Astrocyte (in vitro differentiated cells and primary cell): ENCODE data around the gene ITPK1. TPM values are rescaled to one million over a fixed set of nuclear protein-coding genes. Genes with fewer than 3 reads are reported as not detected.
A peak's percentile ranks its signal among the peaks of the same experiment; 100 is the strongest.

Experiments used
- DNase-seq: peaks from one replicate; pipeline ENCODE4 v3.0.0-alpha.2; 2010; ENCODE audit warnings: low read depth
- FAIRE-seq: peaks from 2 replicates; lab custom pipeline; 2011; peaks lifted over from hg19 to GRCh38; lab: Jason Lieb, UNC
- H2AFZ ChIP-seq: 2 replicates; pipeline ENCODE4 v1.6.0; 2012; ENCODE audit warnings: low read depth, low read length, inconsistent platforms
- H3K27ac ChIP-seq: 2 replicates; pipeline ENCODE4 v1.5.1; 2011; ENCODE audit warnings: low read depth, low read length, inconsistent platforms
- H3K27me3 ChIP-seq: 2 replicates; pipeline ENCODE4 v1.6.0; 2011; ENCODE audit warnings: low read length, inconsistent platforms; ENCODE audit not compliant: insufficient read depth
- H3K36me3 ChIP-seq: 2 replicates; pipeline ENCODE4 v1.5.1; 2011; ENCODE audit warnings: low read length, inconsistent platforms; ENCODE audit not compliant: insufficient read depth
- H3K4me1 ChIP-seq: 2 replicates; pipeline ENCODE4 v1.5.1; 2011; ENCODE audit warnings: low read length, inconsistent platforms; ENCODE audit not compliant: insufficient read depth
- H3K4me2 ChIP-seq: 2 replicates; pipeline ENCODE4 v1.6.0; 2012; ENCODE audit warnings: low read length, inconsistent platforms
- H3K4me3 ChIP-seq: 2 replicates; pipeline ENCODE4 v1.5.1; 2011; ENCODE audit warnings: low read depth, mild to moderate bottlenecking, low read length, inconsistent platforms; ENCODE audit not compliant: insufficient read depth
- H3K79me2 ChIP-seq: 2 replicates; pipeline ENCODE4 v1.6.0; 2012; ENCODE audit warnings: mild to moderate bottlenecking, low read length, inconsistent platforms; ENCODE audit not compliant: insufficient read depth
- H3K9ac ChIP-seq: 2 replicates; pipeline ENCODE4 v1.6.0; 2012; ENCODE audit warnings: mild to moderate bottlenecking, low read length, inconsistent platforms
- H3K9me3 ChIP-seq: 2 replicates; pipeline ENCODE4 v1.5.1; 2012; ENCODE audit warnings: low read depth, mild to moderate bottlenecking, low read length, inconsistent platforms; ENCODE audit not compliant: insufficient read depth
- H4K20me1 ChIP-seq: 2 replicates; pipeline ENCODE4 v1.6.0; 2012; ENCODE audit warnings: low read length, inconsistent platforms; ENCODE audit not compliant: insufficient read depth
- H3K27ac Mint-ChIP-seq: one replicate; pipeline ENCODE4 v1.8.0; 2021; ENCODE audit warnings: mild to moderate bottlenecking, mixed read lengths; ENCODE audit not compliant: unreplicated experiment
- H3K27me3 Mint-ChIP-seq: one replicate; pipeline ENCODE4 v1.8.0; 2021; ENCODE audit warnings: low read depth, mixed read lengths; ENCODE audit not compliant: unreplicated experiment
- H3K36me3 Mint-ChIP-seq: one replicate; pipeline ENCODE4 v1.8.0; 2021; ENCODE audit warnings: low read depth, mixed read lengths; ENCODE audit not compliant: unreplicated experiment
- H3K4me1 Mint-ChIP-seq: one replicate; pipeline ENCODE4 v1.8.0; 2021; ENCODE audit warnings: low read depth, mixed read lengths; ENCODE audit not compliant: unreplicated experiment
- H3K4me3 Mint-ChIP-seq: one replicate; pipeline ENCODE4 v1.8.0; 2021; ENCODE audit warnings: mild to moderate bottlenecking, moderate library complexity, mixed read lengths; ENCODE audit not compliant: unreplicated experiment
- H3K9me3 Mint-ChIP-seq: one replicate; pipeline ENCODE4 v1.8.0; 2021; ENCODE audit warnings: mild to moderate bottlenecking, mixed read lengths; ENCODE audit not compliant: unreplicated experiment
- EZH2 ChIP-seq: IDR thresholded peaks from 2 replicates; pipeline ENCODE4 v1.6.1; 2012; ENCODE audit warnings: mild to moderate bottlenecking, low read length, inconsistent platforms; ENCODE audit not compliant: insufficient read depth
- total RNA-seq: library from RNA; stranded (reverse); gene quantifications from 2 replicates; pipeline ENCODE4 v1.2.1, GENCODE V29; 2021
- TF ChIP-seq, protein P1 (sequence below): IDR thresholded peaks from 2 replicates; pipeline ENCODE4 v1.5.1; 2011; ENCODE audit warnings: low read depth, mild to moderate bottlenecking, inconsistent platforms, low read length, moderate library complexity; ENCODE audit not compliant: insufficient read depth

The ITPK1 gene
- total RNA-seq, 1 donor from 2014 or later: 13.0 TPM

DNA sequence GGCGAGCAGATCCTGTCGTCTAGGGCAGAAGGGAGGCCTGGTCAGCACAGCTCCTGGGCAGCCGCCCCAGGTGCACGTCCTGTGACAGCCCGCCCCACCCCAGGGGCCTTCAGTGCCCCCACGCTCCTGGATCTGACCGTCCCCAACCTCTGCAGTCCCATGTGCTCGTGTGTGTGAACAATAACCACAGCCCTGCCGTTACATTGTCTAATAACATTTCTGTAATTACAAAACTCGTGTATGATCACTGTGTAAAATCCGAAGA, 153.0 kb downstream of the ITPK1 start:
- Mint-ChIP-seq H3K4me1 (no peaks in the 10 kb centered on the region), H3K27ac (no peak overlapping the region), H3K4me3 (no peak overlapping the region), H3K9me3 (peaks cover 9% of the 10 kb centered on the region), H3K27me3 (peaks cover 10% of the 10 kb centered on the region), H3K36me3 (no peaks in the 10 kb centered on the region)
- H3K27ac ChIP-seq: no peak overlapping the region
- DNase-seq (no peak), FAIRE-seq (no peak)
- H3K9me3 ChIP-seq: no peaks in the 10 kb centered on the region
- H3K4me2 ChIP-seq: no peak overlapping the region
- no peak overlapping the region for H2AFZ ChIP-seq
- no peak overlapping the region for H3K4me3 ChIP-seq
- no peak overlapping the region for H3K9ac ChIP-seq
- no peaks in the 10 kb centered on the region for H3K27me3 ChIP-seq
- peaks cover 26% of the 10 kb centered on the region for H3K4me1 ChIP-seq
- no peaks in the 10 kb centered on the region for H3K79me2 ChIP-seq
- no peak for TF ChIP-seq EZH2
- TF ChIP-seq, protein P1, sequence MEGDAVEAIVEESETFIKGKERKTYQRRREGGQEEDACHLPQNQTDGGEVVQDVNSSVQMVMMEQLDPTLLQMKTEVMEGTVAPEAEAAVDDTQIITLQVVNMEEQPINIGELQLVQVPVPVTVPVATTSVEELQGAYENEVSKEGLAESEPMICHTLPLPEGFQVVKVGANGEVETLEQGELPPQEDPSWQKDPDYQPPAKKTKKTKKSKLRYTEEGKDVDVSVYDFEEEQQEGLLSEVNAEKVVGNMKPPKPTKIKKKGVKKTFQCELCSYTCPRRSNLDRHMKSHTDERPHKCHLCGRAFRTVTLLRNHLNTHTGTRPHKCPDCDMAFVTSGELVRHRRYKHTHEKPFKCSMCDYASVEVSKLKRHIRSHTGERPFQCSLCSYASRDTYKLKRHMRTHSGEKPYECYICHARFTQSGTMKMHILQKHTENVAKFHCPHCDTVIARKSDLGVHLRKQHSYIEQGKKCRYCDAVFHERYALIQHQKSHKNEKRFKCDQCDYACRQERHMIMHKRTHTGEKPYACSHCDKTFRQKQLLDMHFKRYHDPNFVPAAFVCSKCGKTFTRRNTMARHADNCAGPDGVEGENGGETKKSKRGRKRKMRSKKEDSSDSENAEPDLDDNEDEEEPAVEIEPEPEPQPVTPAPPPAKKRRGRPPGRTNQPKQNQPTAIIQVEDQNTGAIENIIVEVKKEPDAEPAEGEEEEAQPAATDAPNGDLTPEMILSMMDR: no peak
- H3K36me3 ChIP-seq: no peaks in the 10 kb centered on the region
- H4K20me1 ChIP-seq: no peaks in the 10 kb centered on the region

DNA sequence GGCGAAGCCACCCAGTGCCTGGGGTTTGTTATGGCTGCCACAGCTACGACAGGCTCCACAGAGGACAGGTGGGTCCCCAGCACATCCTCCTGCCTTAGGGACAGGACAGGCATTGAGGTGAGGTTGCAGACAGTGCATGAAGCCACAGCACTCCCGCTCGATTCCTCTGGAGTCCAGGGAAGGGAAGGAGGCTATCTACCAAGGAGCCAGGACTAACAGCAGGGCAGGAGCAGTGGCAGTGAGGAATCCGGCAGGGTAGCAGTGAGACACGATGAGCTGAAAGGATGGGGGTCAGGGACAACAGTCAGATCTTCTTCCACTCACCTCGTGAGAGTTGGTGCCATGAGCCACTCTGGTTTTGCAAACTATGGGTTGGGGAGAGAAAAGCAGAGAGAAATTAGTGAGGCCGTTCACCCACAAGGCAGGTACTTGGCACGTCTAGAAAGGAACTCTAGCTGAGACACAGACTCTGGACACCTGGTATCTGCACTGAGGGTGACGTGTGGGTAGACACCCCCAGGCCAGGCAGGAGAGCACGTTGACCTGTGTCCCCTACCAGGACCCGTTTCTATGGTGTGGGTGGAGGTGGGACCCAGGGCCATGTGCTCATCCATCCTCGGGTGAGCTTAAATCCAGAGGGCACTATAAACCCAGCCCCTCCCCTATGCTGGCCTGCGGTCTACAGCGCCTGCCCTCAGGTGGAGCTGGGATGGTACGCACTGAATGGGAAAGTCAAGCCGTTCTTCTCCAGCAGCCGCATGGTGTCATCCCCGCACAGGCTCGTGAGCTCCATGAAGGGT, 153.5 kb downstream of the ITPK1 start:
- Mint-ChIP-seq H3K4me3 (no peak overlapping the region), H3K9me3 (peaks cover 7% of the 10 kb centered on the region), H3K4me1 (no peaks in the 10 kb centered on the region), H3K27me3 (peaks cover 12% of the 10 kb centered on the region), H3K27ac (no peak overlapping the region), H3K36me3 (no peaks in the 10 kb centered on the region)
- H3K79me2 ChIP-seq: no peaks in the 10 kb centered on the region
- H3K4me1 ChIP-seq: peaks cover 26% of the 10 kb centered on the region
- no peaks in the 10 kb centered on the region for H4K20me1 ChIP-seq
- H3K27ac ChIP-seq: no peak overlapping the region
- H3K9me3 ChIP-seq: no peaks in the 10 kb centered on the region
- FAIRE-seq (no peak), DNase-seq (no peak)
- H3K4me2 ChIP-seq: no peak overlapping the region
- H3K27me3 ChIP-seq: no peaks in the 10 kb centered on the region
- H3K36me3 ChIP-seq: no peaks in the 10 kb centered on the region
- H3K4me3 ChIP-seq: no peak overlapping the region
- no peak overlapping the region for H3K9ac ChIP-seq
- TF ChIP-seq, protein P1: no peak
- no peak for TF ChIP-seq EZH2
- no peak overlapping the region for H2AFZ ChIP-seq

DNA sequence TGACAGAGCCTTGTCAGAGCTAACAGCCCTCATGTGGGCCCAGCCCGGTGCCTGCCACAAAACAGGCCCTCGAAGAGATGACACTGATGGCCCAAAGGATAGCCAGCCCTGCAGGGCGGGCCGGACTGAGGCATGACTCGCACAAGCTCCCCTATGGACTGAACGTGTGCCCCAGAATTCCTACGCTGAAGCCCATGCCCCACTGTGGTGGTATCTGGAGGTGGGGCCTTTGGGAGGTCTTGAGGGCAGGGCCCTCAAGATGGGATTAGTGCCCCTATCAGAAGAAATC, 154.2 kb downstream of the ITPK1 start:
- Histone ChIP-seq H3K4me1 (peaks cover 26% of the 10 kb centered on the region), H3K4me3 (no peak overlapping the region), H3K4me2 (peak overlapping the region; percentile 39), H3K9ac (no peak overlapping the region), H3K36me3 (no peaks in the 10 kb centered on the region), H4K20me1 (no peaks in the 10 kb centered on the region), H3K27ac (no peak overlapping the region), H3K9me3 (no peaks in the 10 kb centered on the region), H2AFZ (no peak overlapping the region), H3K79me2 (no peaks in the 10 kb centered on the region), H3K27me3 (no peaks in the 10 kb centered on the region)
- no peak for DNase-seq
- no peak overlapping the region for H3K4me3 Mint-ChIP-seq
- FAIRE-seq: no peak
- TF ChIP-seq EZH2: no peak
- TF ChIP-seq, protein P1: no peak
- H3K27ac Mint-ChIP-seq: no peak overlapping the region
- no peaks in the 10 kb centered on the region for H3K36me3 Mint-ChIP-seq
- peaks cover 16% of the 10 kb centered on the region for H3K27me3 Mint-ChIP-seq
- H3K4me1 Mint-ChIP-seq: no peaks in the 10 kb centered on the region
- peaks cover 7% of the 10 kb centered on the region for H3K9me3 Mint-ChIP-seq
